HEK293T (cell line): Measurements from ENCODE around the gene BAHCC1.
"Not testable (repeated sequence)": the region's sequence is repeated elsewhere in the genome, so short reads cannot be mapped to it uniquely, and the experiment has no call there.

ENCODE experiments used
- CTCF ChIA-PET: fragments of 350-600 bp; formaldehyde crosslinking; extraction: SDS; loops from one replicate; lab custom pipeline; 2021; ENCODE audit warnings: antibody characterized with exemption, inconsistent platforms; lab: Yijun Ruan, JAX
- POLR2A ChIA-PET: fragments of 350-600 bp; formaldehyde crosslinking; extraction: SDS; loops from one replicate; lab custom pipeline; 2020; ENCODE audit warnings: antibody characterized with exemption, inconsistent platforms; lab: Yijun Ruan, JAX
- DNase-seq: peaks from one replicate; pipeline ENCODE4 v3.0.0; 2012; ENCODE audit warnings: mixed read lengths; ENCODE audit errors: extremely low spot score
- ARNT ChIP-seq: fragments of 450-650 bp; IDR thresholded peaks from 2 replicates; pipeline ENCODE4 v1.6.1; 2017; ENCODE audit warnings: mild to moderate bottlenecking
- BHLHE40 ChIP-seq: fragments of 450-650 bp; IDR thresholded peaks from 2 replicates; pipeline ENCODE4 v1.6.1; 2016; ENCODE audit warnings: mild to moderate bottlenecking, moderate library complexity, borderline replicate concordance
- CTBP1 ChIP-seq: fragments of 450-650 bp; IDR thresholded peaks from 2 replicates; pipeline ENCODE4 v1.6.1; 2016; ENCODE audit warnings: borderline replicate concordance
- ELF4 ChIP-seq: fragments of 450-650 bp; IDR thresholded peaks from 2 replicates; pipeline ENCODE4 v1.6.1; 2017; ENCODE audit warnings: antibody characterized with exemption
- FOXA1 ChIP-seq: fragments of 450-650 bp; IDR thresholded peaks from 2 replicates; pipeline ENCODE4 v1.6.1; 2016; ENCODE audit warnings: mild to moderate bottlenecking
- FOXK2 ChIP-seq: fragments of 450-650 bp; IDR thresholded peaks from 2 replicates; pipeline ENCODE4 v1.6.1; 2016; ENCODE audit warnings: mild to moderate bottlenecking
- FOXM1 ChIP-seq: fragments of 450-650 bp; IDR thresholded peaks from 2 replicates; pipeline ENCODE4 v1.6.1; 2017; ENCODE audit warnings: mild to moderate bottlenecking, borderline replicate concordance
- HDGF ChIP-seq: fragments of 450-650 bp; IDR thresholded peaks from 2 replicates; pipeline ENCODE4 v1.6.1; 2017; ENCODE audit warnings: antibody characterized with exemption, borderline replicate concordance
- L3MBTL2 ChIP-seq: fragments of 450-650 bp; conservative IDR thresholded peaks from 2 replicates; pipeline ENCODE4 v1.6.1; 2016; ENCODE audit warnings: mild to moderate bottlenecking
- LEF1 ChIP-seq: fragments of 450-650 bp; IDR thresholded peaks from 2 replicates; pipeline ENCODE4 v1.6.1; 2017; ENCODE audit warnings: mild to moderate bottlenecking, borderline replicate concordance
- NFRKB ChIP-seq: fragments of 450-650 bp; IDR thresholded peaks from 2 replicates; pipeline ENCODE4 v1.6.1; 2016; ENCODE audit warnings: mild to moderate bottlenecking, moderate library complexity
- SP1 ChIP-seq: fragments of 450-650 bp; IDR thresholded peaks from 2 replicates; pipeline ENCODE4 v1.6.1; 2017
- SUZ12 ChIP-seq: fragments of 450-650 bp; IDR thresholded peaks from 2 replicates; pipeline ENCODE4 v1.6.1; 2016; ENCODE audit warnings: mild to moderate bottlenecking
- TARDBP ChIP-seq: fragments of 450-650 bp; IDR thresholded peaks from 2 replicates; pipeline ENCODE4 v1.6.1; 2016
- ZNF384 ChIP-seq: fragments of 450-650 bp; IDR thresholded peaks from 2 replicates; pipeline ENCODE4 v1.6.1; 2016
- TF ChIP-seq, protein P1 (sequence below): fragments of 450-650 bp; IDR thresholded peaks from 2 replicates; pipeline ENCODE4 v1.6.1; 2016

Gene BAHCC1

DNA sequence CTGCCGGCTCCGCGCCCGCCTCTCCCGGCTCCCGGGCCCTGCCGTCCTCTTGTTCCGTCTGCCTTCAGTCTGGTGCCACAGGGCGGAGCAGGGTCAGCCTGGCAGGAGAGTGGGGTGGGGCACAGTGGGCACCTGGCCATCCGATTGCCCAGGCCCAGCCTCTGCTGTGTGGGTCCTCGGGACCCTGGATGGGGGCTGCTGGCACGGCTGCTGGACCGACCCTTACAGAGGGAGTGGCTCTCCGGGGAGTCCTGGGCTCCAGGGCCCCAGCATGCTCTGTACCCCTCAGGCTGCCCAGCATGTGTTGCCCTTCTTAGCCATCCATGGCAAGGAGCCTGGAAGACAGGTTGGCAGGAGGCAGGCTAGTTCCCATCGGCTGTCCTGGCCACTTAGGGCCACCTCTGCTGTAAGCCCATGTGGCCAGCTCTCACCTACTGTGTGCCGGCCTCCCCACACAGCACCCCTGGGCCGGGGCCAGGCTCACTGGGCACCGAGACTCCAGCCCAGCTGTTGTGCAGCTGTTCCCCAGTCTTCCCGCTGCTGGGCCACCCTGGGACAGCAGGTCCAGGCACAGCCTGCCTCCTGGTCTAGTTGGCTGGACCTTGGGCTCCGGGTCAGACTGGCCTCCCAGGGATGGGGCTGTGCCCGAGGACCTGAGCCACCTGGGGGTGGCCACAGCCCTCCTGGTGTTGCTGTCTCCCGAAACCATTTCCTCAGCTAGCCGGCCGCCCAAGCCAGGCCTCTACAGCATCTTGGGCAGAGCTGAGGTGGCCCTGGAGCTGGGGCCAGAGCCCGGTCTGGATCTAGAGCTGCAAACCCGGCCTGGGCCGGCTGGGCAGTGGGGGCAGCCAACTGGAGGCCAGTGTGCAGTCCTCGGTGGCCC is 24.9 kb downstream of the BAHCC1 start:
- CTCF ChIA-PET: interaction anchor here (0.6 kb wide), 1 partner anchor 26 kb away, joined by 3 read pairs; no protein-coding TSS in a partner anchor
- POLR2A ChIA-PET: interaction anchor here (0.7 to 1.9 kb wide), 4 partner anchors 16 to 93 kb away, joined by 3 to 6 read pairs (median 4); partner anchors contain the start of genes ACTG1 and BAHCC1
- DNase-seq: no peak
- TF ChIP-seq CTBP1 (no peak), SP1 (no peak)

DNA sequence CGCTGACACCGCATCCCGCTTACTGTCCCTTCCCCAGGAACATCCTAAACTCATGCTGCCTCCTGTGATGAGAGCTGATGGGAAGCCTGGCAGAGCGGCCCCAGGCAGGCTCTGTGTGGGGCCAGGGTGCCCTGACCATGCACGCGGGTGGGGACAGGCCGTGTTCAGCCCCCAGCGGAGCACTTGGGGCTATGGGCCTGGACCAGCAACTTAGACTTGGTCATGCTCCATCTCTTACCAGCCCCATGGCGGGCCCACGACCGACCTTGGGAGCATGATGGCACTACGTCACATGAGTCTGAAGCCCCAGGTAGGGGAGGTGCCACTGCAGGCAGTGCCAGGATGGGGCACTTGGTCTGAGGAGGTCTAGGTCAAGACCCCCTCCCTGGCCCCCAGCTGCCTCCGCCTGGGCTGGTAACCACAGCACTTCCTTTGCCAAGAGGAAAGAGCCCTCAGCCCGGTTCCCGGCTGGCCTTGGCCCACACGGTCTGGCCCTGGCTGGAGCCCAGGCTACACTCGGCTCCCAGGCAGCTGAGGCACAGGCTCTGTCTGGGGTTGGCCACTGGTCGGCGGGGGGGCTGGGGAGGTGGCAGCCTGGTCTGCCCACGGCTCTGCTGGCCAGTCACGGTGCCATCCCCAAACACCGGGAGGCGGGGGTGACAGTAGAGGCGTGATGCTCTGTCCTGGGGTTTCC is 25.7 kb downstream of the BAHCC1 start:
- no peak for TF ChIP-seq FOXK2
- CTCF ChIA-PET: interaction anchor here (0.6 to 0.9 kb wide), 2 partner anchors 19 to 25 kb away, joined by 3 read pairs; no protein-coding TSS in a partner anchor
- POLR2A ChIA-PET: interaction anchor here (1.4 kb wide), 1 partner anchor 16 kb away, joined by 4 read pairs; no protein-coding TSS in a partner anchor
- no peak for DNase-seq

DNA sequence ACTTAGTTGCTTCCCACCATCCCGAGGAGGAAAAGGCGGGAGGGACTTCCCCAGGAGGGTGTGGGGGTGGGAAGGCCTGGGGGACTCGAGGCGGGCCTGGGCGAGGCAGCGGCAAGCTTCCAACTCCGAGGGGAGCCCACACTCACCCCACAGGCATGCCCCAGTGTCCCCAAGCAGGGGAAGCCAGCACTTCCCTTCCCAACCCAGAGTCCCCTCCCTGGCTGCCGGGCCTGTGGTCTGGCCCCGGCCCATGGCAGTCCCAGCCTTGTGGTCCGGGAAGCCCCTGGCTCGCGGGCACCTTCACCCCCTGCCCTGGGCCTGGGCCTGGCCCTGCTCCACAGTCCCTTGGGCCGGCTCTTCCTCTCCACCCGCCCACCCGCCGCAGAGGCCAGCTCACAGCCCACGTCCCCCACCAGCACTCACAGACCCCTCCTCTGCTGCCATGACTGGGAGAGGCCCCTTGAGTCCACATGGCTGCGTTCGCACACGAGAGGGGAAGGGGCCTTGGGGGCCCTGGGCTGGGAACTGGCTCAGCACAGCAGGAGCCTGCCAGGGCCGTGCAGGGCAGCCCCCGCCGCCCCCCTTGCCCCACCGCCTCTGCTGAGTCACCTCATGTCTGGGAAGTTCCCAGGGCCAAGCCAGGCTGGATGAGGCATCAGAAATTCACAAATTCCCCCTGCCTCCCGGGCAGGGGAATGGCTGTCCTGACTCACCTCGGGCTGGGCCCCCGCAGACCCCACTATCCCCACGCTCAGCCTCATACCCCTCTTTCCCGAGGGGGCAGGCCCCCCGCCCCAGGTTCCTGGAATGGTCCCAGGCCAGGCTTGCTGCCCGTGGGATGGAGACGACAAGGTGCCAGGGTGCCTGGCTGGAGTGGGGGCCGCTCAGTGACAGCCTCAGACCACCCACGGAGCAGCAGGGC is 27.8 kb downstream of the BAHCC1 start:
- DNase-seq: no peak
- ChIA-PET POLR2A (no interaction called here), CTCF (interaction anchor here (1.0 kb wide), 1 partner anchor 17 kb away, joined by 4 read pairs; no protein-coding TSS in a partner anchor)
- no peak for TF ChIP-seq CTBP1
- TF ChIP-seq LEF1: no peak
- no peak for TF ChIP-seq HDGF
- no peak for TF ChIP-seq L3MBTL2
- TF ChIP-seq FOXK2: no peak
- TF ChIP-seq FOXM1: no peak
- TF ChIP-seq ARNT: no peak
- no peak for TF ChIP-seq SP1
- no peak for TF ChIP-seq TARDBP
- TF ChIP-seq ZNF384: no peak
- TF ChIP-seq, protein P1, sequence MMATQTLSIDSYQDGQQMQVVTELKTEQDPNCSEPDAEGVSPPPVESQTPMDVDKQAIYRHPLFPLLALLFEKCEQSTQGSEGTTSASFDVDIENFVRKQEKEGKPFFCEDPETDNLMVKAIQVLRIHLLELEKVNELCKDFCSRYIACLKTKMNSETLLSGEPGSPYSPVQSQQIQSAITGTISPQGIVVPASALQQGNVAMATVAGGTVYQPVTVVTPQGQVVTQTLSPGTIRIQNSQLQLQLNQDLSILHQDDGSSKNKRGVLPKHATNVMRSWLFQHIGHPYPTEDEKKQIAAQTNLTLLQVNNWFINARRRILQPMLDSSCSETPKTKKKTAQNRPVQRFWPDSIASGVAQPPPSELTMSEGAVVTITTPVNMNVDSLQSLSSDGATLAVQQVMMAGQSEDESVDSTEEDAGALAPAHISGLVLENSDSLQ: no peak

DNA sequence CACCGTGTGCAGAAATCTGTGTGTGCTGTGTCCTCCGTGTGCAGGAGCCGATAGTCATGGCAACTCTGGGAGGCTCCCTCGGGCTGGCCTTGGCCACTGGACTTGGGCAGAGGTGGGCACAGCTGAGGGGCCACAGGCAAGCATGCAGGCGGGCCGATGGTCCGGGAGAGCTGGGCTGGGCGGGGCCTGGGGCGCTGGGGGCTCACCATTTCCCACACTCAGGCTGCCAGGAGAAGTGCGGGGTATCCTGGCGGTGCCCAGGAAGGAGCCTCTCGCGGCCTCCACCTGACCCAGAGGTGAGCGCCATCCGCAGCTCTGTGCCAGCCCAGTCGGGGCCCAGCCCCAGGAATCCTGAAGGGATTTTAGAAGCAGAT is 28.4 kb downstream of the BAHCC1 start:
- POLR2A ChIA-PET: no interaction called here
- DNase-seq: no peak

DNA sequence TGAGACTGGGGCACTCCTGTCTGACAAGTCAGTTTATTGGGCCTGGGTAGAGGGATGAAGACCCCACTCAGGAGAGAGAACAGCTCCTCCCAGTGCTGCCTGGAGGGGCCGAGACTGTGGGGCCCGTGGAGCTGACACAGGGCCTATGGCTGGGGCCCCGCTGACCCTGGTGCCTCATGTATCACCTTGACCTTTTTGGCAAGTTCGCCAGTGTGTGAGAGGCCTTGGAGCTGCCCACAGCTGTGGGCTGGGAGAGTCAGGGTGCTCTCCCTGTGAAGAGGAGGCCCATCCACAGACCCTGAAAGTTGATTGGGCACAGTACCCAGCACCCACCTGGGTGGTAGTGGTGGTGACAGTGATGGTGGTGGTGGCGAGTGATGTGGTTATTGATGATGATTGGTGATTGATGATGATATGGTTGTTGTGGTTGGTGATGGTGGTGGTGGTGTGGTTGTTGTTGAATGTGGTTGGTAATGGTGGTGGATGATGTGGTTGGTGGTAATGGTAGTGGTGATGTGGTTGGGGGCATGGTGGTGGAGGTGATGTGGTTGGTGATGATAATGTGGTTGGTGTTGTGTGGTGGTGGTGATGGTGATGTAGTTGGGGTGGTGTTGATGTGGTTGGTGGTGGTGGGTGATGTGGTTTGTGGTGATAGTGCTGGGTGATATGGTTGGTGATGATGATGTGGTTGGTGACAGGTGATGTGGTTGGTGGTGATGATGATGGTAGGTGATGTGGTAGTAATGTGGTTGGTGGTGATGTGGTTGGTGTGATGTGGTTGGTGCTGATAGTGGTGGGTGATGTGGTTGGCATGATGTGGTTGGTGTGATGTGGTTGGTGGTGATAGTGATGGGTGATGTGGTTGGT is 29.1 kb downstream of the BAHCC1 start:
- DNase-seq: no peak
- TF ChIP-seq HDGF (no peak), FOXA1 (no peak), NFRKB (no peak), TARDBP (0 out of 2 replicates have a peak, but pooled peaks have one; percentile 32), ARNT (no peak)
- ChIA-PET POLR2A (no interaction called here), CTCF (no interaction called here)

More for the DNA sequence above, 28.4 kb downstream of the BAHCC1 start:
- CTCF ChIA-PET: no interaction called here
- TF ChIP-seq SUZ12: no peak
- no peak for TF ChIP-seq FOXK2
- TF ChIP-seq, protein P1: no peak
- TF ChIP-seq ARNT: no peak
- TF ChIP-seq SP1: no peak
- no peak for TF ChIP-seq CTBP1
- TF ChIP-seq BHLHE40: no peak
- no peak for TF ChIP-seq FOXA1
- TF ChIP-seq TARDBP: no peak
- TF ChIP-seq FOXM1: no peak
- no peak for TF ChIP-seq NFRKB
- no peak for TF ChIP-seq L3MBTL2
- no peak for TF ChIP-seq ELF4
- no peak for TF ChIP-seq HDGF
- no peak for TF ChIP-seq LEF1
- no peak for TF ChIP-seq ZNF384

DNA sequence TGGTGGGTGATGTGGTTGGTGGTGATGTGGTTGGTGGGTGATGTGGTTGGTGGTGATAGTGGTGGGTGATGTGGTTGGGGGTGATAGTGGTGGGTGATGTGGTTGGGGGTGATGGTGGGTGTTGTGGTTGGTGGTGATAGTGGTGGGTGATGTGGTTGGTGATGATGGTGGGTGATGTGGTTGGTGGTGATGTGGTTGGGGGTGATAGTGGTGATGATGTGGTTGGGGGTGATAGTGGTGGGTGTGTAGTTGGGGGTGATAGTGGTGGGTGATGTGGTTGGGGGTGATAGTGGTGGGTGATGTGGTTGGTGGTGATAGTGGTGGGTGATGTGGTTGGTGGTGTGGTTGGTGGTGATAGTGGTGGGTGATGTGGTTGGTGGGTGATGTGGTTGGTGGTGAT is 29.8 kb downstream of the BAHCC1 start:
- DNase-seq, POLR2A ChIA-PET, CTCF ChIA-PET: not testable (repeated sequence)

DNA sequence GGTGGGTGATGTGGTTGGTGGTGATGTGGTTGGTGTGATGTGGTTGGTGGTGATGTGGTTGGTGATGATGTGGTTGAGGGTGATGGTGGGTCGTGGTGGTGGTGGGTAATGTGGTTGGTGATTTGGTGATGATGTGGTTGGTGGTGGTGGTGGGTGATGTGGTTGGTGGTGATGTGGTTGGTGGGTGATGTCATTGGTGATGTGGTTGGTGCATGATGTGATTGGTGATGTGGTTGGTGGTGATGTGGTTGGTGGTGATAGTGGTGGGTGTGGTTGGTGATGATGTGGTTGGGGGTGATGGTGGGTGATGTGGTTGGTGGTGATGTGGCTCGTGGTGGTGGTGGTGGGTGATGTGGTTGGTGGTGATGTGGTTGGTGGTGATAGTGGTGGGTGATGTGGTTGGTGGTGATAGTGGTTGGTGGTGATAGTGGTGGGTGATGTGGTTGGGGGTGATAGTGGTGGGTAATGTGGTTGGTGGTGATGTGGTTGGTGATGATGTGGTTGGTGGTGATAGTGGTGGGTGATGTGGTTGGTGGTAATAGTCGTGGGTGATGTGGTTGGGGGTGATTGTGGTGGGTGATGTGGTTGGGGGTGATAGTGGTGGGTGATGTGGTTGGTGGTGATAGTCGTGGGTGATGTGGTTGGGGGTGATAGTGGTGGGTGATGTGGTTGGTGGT is 30.6 kb downstream of the BAHCC1 start:
- DNase-seq, CTCF ChIA-PET, POLR2A ChIA-PET: not testable (repeated sequence)
